SKM-1 treated with dmso at 0.1 percent for 144 hours (cell line): Measurements from ENCODE around the gene EPHA2.
"Not testable (repeated sequence)": the region's sequence is repeated elsewhere in the genome, so short reads cannot be mapped to it uniquely, and the experiment has no call there.

Experiments used
- DNase-seq: peaks from one replicate; lab custom pipeline; 2025; ENCODE audit not compliant: unreplicated experiment; lab: John Stamatoyannopoulos, UW

The EPHA2 gene

GRCh38 chr1:16155537-16156410 is at the start of gene EPHA2:
EPHA2 (minus strand) TSS chr1:16156069; CDS start chr1:16155932, 137 bp downstream.
- DNase-seq = no peak

DNA sequence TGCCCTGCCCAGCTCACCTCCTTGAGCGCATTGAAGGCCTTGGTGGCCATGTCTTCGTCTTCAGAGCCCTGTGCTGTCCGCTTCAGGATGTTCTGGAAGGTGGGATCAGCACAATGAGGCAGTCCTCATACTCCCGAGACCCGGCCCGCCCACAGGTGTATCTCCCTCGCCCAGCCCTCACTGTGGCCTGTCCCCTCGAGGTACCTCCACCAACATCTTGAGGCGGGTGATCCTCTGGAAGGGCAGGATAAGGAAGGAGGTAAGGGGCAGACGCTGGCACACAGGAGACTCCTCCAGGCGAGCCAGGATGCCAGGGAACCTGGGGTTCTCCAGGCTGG is 49.4 kb upstream of the EPHA2 start:
- DNase-seq = no peak

GRCh38 chr1:16204634-16205333 is 48.9 kb upstream of the EPHA2 start:
- no peak for DNase-seq

DNA sequence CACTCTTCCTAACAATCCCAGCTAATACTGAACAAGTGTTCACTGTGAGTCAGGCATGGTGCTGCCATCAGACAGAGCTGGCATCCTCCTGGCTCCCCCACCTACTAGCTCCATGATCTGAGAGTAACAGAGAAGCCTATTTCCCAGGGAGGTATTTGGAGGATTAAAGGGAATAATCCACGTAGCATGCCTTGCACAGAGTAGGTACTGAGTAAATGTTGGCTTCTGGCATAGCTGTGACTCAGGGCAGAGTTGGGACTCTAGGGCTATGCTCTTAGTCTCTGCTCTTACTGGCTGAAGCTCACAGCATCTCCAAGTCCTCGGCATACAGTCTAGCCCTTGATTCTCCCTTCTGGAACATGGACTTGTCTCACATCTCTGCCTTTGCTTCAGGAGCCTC is 48.3 kb upstream of the EPHA2 start:
- DNase-seq = no peak

DNA sequence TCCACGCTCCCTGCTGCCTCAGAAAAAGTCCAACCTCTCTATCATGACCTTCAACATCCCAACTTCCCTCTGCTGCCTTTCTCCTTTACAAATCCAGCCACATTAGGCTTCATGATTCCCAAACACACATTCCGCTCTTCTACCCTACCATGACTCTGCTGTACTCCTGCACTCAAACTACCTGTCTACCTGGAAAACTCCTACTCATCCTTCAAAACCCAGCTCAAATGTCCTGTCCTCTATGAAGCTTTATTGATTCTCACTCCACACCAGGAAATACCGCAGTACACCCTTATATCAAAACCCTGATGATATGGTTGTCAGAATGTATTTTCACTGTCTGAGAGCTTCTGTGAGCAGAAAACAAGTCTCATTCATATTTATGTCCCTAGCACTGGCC is 47.7 kb upstream of the EPHA2 start:
- DNase-seq = no peak

DNA sequence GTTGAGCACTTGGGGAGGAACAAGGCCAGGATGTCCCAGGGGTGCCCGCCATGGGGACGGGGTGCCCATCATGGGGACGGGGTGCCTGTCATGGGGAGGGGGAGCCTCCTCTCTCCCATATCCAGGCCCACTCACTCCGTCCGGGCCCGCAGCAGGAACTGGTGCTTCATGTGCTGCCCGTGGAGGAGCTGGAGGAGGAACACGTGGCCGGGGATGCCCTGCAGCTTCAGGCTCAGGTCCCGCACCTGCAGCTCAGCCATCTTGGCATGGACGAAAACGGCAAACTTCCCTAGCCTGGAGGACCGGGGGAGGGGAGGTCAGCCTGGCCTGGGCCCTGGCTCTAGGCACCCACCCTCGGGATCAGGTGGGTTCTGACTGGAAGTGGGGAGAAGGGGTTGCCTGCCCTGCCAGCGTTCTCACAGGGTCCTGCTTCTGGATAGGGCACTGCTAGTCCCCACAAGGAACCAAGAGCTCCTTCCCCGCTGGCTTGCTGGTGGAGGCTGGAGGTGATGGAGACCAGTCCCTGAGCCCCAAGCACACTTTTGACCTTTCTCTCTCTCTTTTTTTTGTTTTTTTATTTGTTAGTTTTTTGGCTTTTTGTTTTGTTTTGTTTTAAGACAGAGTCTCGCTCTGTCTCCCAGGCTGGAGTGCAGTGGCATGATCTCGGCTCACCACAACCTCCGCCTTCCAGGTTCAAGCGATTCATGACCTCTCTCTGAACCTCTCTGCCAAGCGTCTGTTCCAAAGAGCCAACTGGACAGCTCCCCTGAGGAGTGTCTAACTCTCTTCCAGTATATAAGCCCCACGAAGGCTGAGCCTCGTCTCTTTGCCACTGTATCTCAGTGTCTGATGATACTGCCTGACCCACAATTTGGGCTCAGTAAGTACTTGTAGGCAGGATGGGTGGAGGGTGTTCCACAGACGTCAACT is 46.7 kb upstream of the EPHA2 start:
- no peak for DNase-seq

- DNase-seq = no peak
Observed at GRCh38 chr1:16199700-16200099, 43.8 kb upstream of the EPHA2 start.

- no peak for DNase-seq
Observed at GRCh38 chr1:16199157-16199501, 43.3 kb upstream of the EPHA2 start.

DNA sequence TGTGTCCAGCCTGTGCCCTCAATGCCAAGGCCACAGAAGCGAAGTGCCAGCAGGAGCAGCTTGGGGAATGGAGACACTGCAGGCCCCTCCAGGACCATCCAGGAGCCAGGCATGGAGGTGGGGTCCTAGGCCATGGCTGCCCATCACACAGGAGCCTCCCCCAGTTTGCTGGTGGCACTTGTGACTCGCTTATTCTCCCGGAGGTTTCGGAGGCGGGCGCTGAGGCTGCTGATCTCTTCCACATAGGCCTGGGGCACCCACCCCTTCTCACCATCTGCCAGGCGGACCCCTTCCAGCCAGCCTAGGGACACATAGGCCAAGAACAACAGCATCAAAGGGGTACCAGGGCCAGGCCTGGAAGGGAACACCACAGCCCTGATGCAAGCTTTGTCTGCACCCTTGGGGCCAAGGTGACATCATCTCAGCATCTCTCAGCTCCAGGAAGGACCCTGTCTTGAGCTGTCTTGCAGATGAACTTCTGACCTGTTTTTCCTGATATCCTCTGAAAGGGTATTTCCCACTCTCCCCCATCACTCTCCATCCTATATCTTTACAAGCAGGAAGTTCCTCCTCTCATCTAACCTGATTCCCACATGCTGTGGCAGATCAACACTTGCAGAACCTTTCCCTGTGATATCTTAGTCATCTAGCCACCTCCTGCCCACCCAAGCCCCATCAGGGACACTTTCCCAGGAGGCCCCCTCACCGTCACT is 42.7 kb upstream of the EPHA2 start:
- no peak for DNase-seq

GRCh38 chr1:16196874-16197273 is 41.0 kb upstream of the EPHA2 start:
- DNase-seq = no peak

DNA sequence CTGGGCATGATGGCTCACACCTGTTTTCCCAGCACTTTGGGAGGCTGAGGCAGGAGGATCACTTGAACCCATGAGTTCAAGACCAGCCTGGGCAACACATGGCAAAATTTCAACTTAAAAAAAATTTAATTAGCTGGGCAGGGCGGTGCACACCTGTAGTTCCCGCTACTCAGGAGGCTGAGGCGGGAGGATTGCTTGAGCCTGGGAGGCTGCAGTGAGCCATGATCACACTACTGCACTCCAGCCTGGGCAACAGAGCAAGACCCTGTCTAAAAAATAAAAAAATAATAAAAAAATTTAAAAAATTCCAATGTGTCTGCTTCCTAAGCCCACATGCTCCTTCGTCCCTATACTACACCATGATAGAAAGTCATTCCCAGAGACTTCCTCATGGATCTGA is 40.3 kb upstream of the EPHA2 start:
- DNase-seq = not testable (repeated sequence)

DNA sequence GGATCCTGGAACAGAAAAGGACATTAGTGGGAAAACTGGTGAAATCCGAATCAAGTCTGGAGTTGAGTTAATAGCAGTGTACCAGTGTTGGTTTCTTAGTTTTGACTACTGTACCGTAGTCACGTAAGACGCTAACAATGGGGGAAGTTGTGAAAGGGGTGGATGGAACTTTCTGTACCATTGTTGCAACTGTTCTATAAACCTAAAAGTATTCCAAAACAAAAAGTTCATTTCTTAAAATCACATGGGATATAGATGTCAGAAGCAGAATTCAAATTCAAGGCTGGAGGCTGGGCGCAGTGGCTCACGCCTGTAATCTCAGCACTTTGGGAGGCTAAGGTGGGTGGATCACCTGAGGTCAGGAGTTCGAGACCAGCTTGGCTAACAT is 39.6 kb upstream of the EPHA2 start:
- DNase-seq = no peak

GRCh38 chr1:16191916-16192546 is 36.2 kb upstream of the EPHA2 start:
- no peak for DNase-seq

DNA sequence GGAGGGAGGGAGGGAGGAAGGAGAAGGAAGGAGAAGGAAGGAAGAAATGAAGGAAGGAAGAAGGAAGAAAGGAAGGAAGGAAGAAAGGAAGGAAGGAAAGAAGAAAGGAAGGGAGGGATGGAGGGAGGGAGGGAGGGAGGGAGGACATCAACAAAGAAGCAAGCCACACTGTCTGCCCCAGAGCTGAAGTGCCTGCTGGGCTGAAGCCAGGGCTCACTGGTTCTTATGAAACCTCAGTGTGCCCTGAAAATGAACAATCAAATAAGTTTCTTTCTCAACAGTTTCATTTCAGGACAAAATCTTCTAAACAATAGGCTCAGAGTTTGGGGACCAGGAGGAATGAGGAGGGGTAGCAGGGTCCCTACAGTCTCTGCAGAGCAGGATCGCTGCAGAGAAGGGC is 35.4 kb upstream of the EPHA2 start:
- DNase-seq = no peak

DNA sequence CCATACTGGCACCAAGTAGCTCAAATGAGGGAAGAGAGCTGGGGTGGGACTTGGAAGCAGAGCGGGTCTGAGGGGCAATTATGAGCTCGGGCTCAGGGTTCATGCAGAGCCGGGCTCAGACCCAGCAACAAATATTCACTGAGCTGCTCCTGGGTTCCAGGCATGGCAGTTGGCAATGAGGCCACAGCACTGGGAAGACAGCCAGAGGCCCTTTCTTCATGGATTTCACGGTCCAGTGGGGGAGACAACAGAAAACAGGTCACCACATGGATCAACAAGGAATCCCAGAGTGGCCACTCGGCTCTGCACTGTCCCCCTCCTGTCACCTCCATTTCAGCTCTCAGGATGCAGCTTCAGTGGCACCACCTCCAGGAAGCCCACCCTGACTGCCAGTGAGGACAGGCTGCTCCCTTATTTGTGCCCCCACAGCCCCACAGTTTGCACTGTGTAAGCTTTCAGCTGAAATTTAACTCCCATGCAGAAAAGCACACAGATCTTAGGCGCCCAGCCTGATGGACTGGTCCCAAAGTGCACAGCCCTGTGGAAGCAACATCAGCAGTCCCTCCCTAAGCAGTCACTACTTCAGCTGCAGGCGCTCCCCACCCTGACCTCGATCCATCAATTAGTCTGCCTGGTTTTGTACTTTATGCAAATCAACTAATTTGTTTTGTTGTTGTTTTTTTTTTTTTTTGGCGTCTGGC is 34.2 kb upstream of the EPHA2 start:
- DNase-seq = no peak

DNA sequence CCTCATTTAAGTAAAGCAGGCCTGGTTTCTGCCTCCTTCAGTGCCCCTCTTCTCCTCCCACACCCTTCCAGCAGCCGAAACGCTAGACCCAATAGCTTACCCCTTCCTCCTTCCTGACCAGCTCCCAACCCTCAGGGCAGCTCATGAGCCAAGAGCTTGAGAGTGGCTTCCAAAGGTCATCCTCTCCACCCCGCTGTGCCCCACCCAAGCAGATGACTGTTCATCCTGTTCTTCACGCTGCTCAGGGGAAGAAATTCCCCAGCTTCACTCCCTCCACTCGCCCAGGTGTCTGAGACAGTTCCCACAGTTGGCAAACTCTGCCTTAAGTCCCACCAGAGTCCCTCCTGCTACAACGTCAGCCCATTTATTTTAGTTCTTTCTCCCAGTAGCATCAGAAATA is 33.1 kb upstream of the EPHA2 start:
- DNase-seq = no peak

DNA sequence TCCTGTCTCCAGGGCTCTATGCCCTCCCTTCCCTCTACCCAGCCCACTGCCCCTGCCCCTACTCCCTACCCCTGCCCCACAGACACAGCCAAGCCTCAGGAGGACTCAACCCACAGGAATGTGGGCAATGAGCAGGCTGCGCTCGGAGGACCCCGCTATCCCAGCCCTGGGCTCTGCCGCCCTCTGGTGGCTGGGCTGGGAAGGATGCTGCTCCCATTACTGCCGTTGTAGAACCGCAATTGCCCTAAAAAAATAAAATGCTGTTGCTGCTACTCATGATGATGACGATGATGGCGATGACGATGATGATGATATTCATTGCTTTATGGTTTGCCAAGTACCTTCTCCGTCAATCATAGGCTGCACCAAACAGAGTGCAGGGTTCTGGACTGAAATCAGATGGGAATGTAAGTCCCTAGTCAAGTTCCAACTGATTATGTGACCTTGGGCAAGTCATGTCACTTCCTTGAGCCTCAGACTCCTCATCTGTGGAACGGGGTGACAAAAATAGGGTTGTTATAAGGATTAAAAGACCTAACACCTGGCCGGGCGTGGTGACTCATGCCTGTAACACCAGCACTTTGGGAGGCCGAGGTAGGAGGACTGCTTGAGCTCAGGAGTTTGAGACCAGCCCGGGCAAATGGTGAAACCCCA is 32.0 kb upstream of the EPHA2 start:
- peak; percentile 44 for DNase-seq

- DNase-seq = no peak
Observed at GRCh38 chr1:16186655-16187235, 30.9 kb upstream of the EPHA2 start.
